Mesenchymal stem cell (in vitro differentiated cells and primary cell): ENCODE measurements around the gene SNX25.

Source experiments
- DNase-seq: peaks from one replicate; pipeline ENCODE4 v3.0.0-alpha.2; 2013
- H2AFZ ChIP-seq: one replicate; pipeline ENCODE4 v1.6.1; 2013; ENCODE audit warnings: low read depth, mild to moderate bottlenecking, control low read depth, inconsistent platforms, low read length, moderate library complexity
- H2AK5ac ChIP-seq: 2 replicates; pipeline ENCODE4 v1.6.1; 2013; ENCODE audit warnings: low read length, moderate library complexity, mild to moderate bottlenecking, inconsistent platforms; ENCODE audit not compliant: severe bottlenecking
- H2BK120ac ChIP-seq: one replicate; pipeline ENCODE4 v1.6.1; 2013; ENCODE audit warnings: low read depth, mild to moderate bottlenecking, inconsistent platforms, low read length, moderate library complexity
- H2BK12ac ChIP-seq, 2 experiments: one replicate each; pipeline ENCODE4 v1.6.1; 2013; ENCODE audit warnings: inconsistent platforms in 2 of 2, low read length in 2 of 2, mild to moderate bottlenecking in 2 of 2, moderate library complexity in 2 of 2, control low read depth in 1 of 2
- H2BK15ac ChIP-seq: one replicate; pipeline ENCODE4 v1.6.1; 2013; ENCODE audit warnings: mild to moderate bottlenecking, low read depth, inconsistent platforms; ENCODE audit not compliant: poor library complexity, severe bottlenecking
- H2BK5ac ChIP-seq: 2 replicates; pipeline ENCODE4 v1.6.1; 2013; ENCODE audit warnings: low read depth, mild to moderate bottlenecking, low read length, control low read depth, inconsistent platforms; ENCODE audit not compliant: poor library complexity, severe bottlenecking
- H3K14ac ChIP-seq, 2 experiments: one replicate each; pipeline ENCODE4 v1.6.1; 2013; ENCODE audit warnings: inconsistent platforms in 2 of 2, low read length in 2 of 2, control low read depth in 1 of 2, mild to moderate bottlenecking in 1 of 2, moderate library complexity in 1 of 2
- H3K18ac ChIP-seq, 2 experiments: one replicate each; pipeline ENCODE4 v1.6.1; 2013; ENCODE audit warnings: inconsistent platforms in 2 of 2, low read length in 2 of 2, control low read depth in 1 of 2, low read depth in 1 of 2, mild to moderate bottlenecking in 1 of 2
- H3K23ac ChIP-seq, 2 experiments: one replicate each; pipeline ENCODE4 v1.6.1; 2013; ENCODE audit warnings: inconsistent platforms in 2 of 2, low read length in 2 of 2, mild to moderate bottlenecking in 2 of 2, moderate library complexity in 2 of 2, control low read depth in 1 of 2
- H3K27ac ChIP-seq: 2 replicates; pipeline ENCODE4 v1.5.1; 2013; ENCODE audit warnings: mild to moderate bottlenecking, moderate library complexity, low read length, control low read depth, inconsistent platforms; ENCODE audit not compliant: poor library complexity, severe bottlenecking
- H3K27me3 ChIP-seq, 2 experiments: 2 replicates each; pipeline versions ENCODE4 v1.6.1 to v1.7.0; 2013; ENCODE audit warnings: low read length in 2 of 2, mild to moderate bottlenecking in 2 of 2, moderate library complexity in 2 of 2, control low read depth in 1 of 2, inconsistent platforms in 1 of 2; ENCODE audit not compliant: control insufficient read depth in 1 of 2, insufficient read depth in 1 of 2
- H3K36me3 ChIP-seq, 2 experiments: 2 replicates each; pipeline versions ENCODE4 v1.6.1 to v1.7.0; 2013; ENCODE audit warnings: low read length in 2 of 2, control low read depth in 1 of 2, inconsistent platforms in 1 of 2, low read depth in 1 of 2, mild to moderate bottlenecking in 1 of 2; ENCODE audit not compliant: insufficient read depth in 2 of 2, control insufficient read depth in 1 of 2
- H3K4ac ChIP-seq, 2 experiments: one replicate each; pipeline ENCODE4 v1.6.1; 2013; ENCODE audit warnings: inconsistent platforms in 2 of 2, low read length in 2 of 2, mild to moderate bottlenecking in 2 of 2, moderate library complexity in 2 of 2, control low read depth in 1 of 2, low read depth in 1 of 2
- H3K4me1 ChIP-seq: 2 replicates; pipeline ENCODE4 v1.6.1; 2013; ENCODE audit warnings: low read depth, low read length, control low read depth; ENCODE audit not compliant: control insufficient read depth, insufficient read depth
- H3K4me2 ChIP-seq: 2 replicates; pipeline ENCODE4 v1.6.1; 2013; ENCODE audit warnings: low read length, mild to moderate bottlenecking, inconsistent platforms; ENCODE audit not compliant: poor library complexity, severe bottlenecking
- H3K4me3 ChIP-seq, 2 experiments: 2 replicates each; pipeline versions ENCODE4 v1.5.1 to v1.7.0; 2013; ENCODE audit warnings: low read length in 2 of 2, mild to moderate bottlenecking in 2 of 2, control low read depth in 1 of 2, low read depth in 1 of 2; ENCODE audit not compliant: insufficient read depth in 1 of 2
- H3K79me1 ChIP-seq: replicated peaks from 2 replicates; pipeline ENCODE4 v1.6.1; 2013; ENCODE audit warnings: mild to moderate bottlenecking, control low read depth, low read length, inconsistent platforms; ENCODE audit not compliant: poor library complexity, severe bottlenecking
- H3K9ac ChIP-seq: 2 replicates; pipeline ENCODE4 v1.7.0; 2013; ENCODE audit warnings: mild to moderate bottlenecking, low read length, moderate library complexity
- H3K9me3 ChIP-seq: 2 replicates; pipeline ENCODE4 v1.7.0; 2013; ENCODE audit warnings: mild to moderate bottlenecking, low read length; ENCODE audit not compliant: control insufficient read depth
- H4K8ac ChIP-seq: one replicate; pipeline ENCODE4 v1.6.1; 2013; ENCODE audit warnings: inconsistent platforms, mild to moderate bottlenecking, low read length, moderate library complexity
- H4K91ac ChIP-seq: one replicate; pipeline ENCODE4 v1.6.1; 2013; ENCODE audit warnings: mild to moderate bottlenecking, low read length, inconsistent platforms
- WGBS: methylation state at CpG from one replicate; pipeline ENCODE4 v1.1.7; 2013; ENCODE audit warnings: mixed read lengths; 5-methylcytosine and 5-hydroxymethylcytosine counted together

SNX25 gene

GRCh38 chr4:185395956-185396723 lies 186.7 kb downstream of the SNX25 start:
- Histone ChIP-seq H3K27ac (peak overlapping the region; percentile 65), H3K36me3 (peaks cover 0 to 25% of the 10 kb centered on the region in 2 experiments), H3K4me1 (peaks cover 4% of the 10 kb centered on the region), H2BK5ac (peak overlapping the region; percentile 91), H3K79me1 (no peaks in the 10 kb centered on the region), H3K27me3 (no peaks in the 10 kb centered on the region), H2BK15ac (peak overlapping the region; percentile 63), H3K4me2 (peak overlapping the region; percentile 95), H4K91ac (peak overlapping the region; percentile 86), H3K9me3 (no peaks in the 10 kb centered on the region), H3K9ac (peak overlapping the region; percentile 94), H3K4ac (peak overlapping the region; percentile 54 to 57), H2BK120ac (peak overlapping the region; percentile 29), H2AFZ (peak overlapping the region; percentile 91), H2AK5ac (no peak overlapping the region), H3K14ac (peak overlapping the region in 1 of 2 experiments; percentile 56), H2BK12ac (peak overlapping the region; percentile 2 to 10), H4K8ac (peak overlapping the region; percentile 52), H3K23ac (peak overlapping the region in 1 of 2 experiments; percentile 59), H3K18ac (peak overlapping the region; percentile 75 to 81), H3K4me3 (peak overlapping the region; percentile 81 to 85)
- WGBS = under 1% methylated on average over 92 of the region's 98 CpGs
- peak; percentile 96 for DNase-seq

GRCh38 chr4:185396724-185397385 lies 187.5 kb downstream of the SNX25 start, which contains the start of gene ANKRD37:
TSS of gene ANKRD37 (plus strand) at chr4:185396841. CDS start at chr4:185396924, 83 bp downstream.
- Histone ChIP-seq H3K23ac (peak within 1 kb of the TSS in 1 of 2 experiments; percentile 59), H3K9me3 (no peaks in the 10 kb centered on the region), H2BK120ac (peak within 1 kb of the TSS; percentile 29), H3K4ac (peak within 1 kb of the TSS; percentile 54 to 57), H3K4me1 (peaks cover 4% of the 10 kb centered on the region), H4K91ac (peak within 1 kb of the TSS; percentile 86), H3K14ac (peak within 1 kb of the TSS in 1 of 2 experiments; percentile 56), H3K27ac (peak within 1 kb of the TSS; percentile 65), H2BK5ac (peak within 1 kb of the TSS; percentile 91), H3K9ac (peak within 1 kb of the TSS; percentile 94), H3K27me3 (no peaks in the 10 kb centered on the region), H3K79me1 (no peaks in the 10 kb centered on the region), H2BK15ac (peak within 1 kb of the TSS; percentile 63), H3K4me2 (peak within 1 kb of the TSS; percentile 95), H2BK12ac (peak within 1 kb of the TSS; percentile 2 to 10), H3K18ac (peak within 1 kb of the TSS; percentile 75 to 81), H2AK5ac (no peak within 1 kb of the TSS), H4K8ac (peak within 1 kb of the TSS; percentile 52), H2AFZ (peak within 1 kb of the TSS; percentile 91), H3K36me3 (peaks cover 2 to 32% of the 10 kb centered on the region in 2 experiments), H3K4me3 (peak within 1 kb of the TSS; percentile 81 to 85)
- 7% methylated on average over 37 of the region's 38 CpGs for WGBS
- peak; percentile 45 for DNase-seq

GRCh38 chr4:185398618-185399017 lies 189.2 kb downstream of the SNX25 start:
- no peak overlapping the region for H2BK12ac ChIP-seq
- no peak overlapping the region for H3K18ac ChIP-seq
- H3K23ac ChIP-seq = no peak overlapping the region
- H3K27me3 ChIP-seq = no peaks in the 10 kb centered on the region
- H2AK5ac ChIP-seq = no peak overlapping the region
- no peaks in the 10 kb centered on the region for H3K9me3 ChIP-seq
- H2BK120ac ChIP-seq = no peak overlapping the region
- no peak overlapping the region for H3K4me3 ChIP-seq
- H3K4me1 ChIP-seq = peaks cover 4% of the 10 kb centered on the region
- H2BK5ac ChIP-seq = no peak overlapping the region
- H3K14ac ChIP-seq = no peak overlapping the region
- WGBS = 100% methylated on average over 2 of the region's 2 CpGs
- peaks cover 3 to 49% of the 10 kb centered on the region in 2 experiments for H3K36me3 ChIP-seq
- H2AFZ ChIP-seq = no peak overlapping the region
- no peak overlapping the region for H2BK15ac ChIP-seq
- no peak overlapping the region for H4K91ac ChIP-seq
- H3K27ac ChIP-seq = no peak overlapping the region
- H3K9ac ChIP-seq = peak overlapping the region; percentile 71
- H3K4me2 ChIP-seq = no peak overlapping the region
- DNase-seq = no peak
- no peak overlapping the region for H4K8ac ChIP-seq
- H3K79me1 ChIP-seq = no peaks in the 10 kb centered on the region
- no peak overlapping the region for H3K4ac ChIP-seq

DNA sequence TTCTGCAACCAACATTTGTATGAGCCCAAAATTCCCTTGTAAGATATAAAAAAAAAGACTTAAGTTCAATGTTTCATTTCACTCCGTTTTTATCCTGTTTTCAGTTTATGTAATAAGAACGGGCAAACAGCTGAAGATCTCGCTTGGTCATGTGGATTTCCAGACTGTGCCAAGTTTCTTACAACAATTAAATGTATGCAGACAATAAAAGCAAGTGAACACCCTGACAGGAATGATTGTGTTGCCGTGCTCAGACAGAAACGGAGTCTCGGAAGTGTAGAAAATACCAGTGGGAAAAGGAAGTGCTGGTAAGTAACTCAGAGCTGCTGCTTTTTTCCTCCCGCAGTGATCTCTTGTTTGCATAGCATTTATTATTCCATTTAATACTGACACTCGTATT lies 190.1 kb downstream of the SNX25 start:
- no peak overlapping the region for H2AK5ac ChIP-seq
- no peak overlapping the region for H2BK15ac ChIP-seq
- no peak overlapping the region for H3K4me3 ChIP-seq
- no peak overlapping the region for H2BK120ac ChIP-seq
- no peak overlapping the region for H3K27ac ChIP-seq
- no peak overlapping the region for H3K23ac ChIP-seq
- no peak overlapping the region for H3K14ac ChIP-seq
- 95% methylated on average over 6 of the region's 8 CpGs for WGBS
- no peak overlapping the region for H3K4me2 ChIP-seq
- no peaks in the 10 kb centered on the region for H3K27me3 ChIP-seq
- peaks cover 4% of the 10 kb centered on the region for H3K4me1 ChIP-seq
- no peak overlapping the region for H2AFZ ChIP-seq
- no peak overlapping the region for H4K91ac ChIP-seq
- no peak overlapping the region for H3K18ac ChIP-seq
- peaks cover 6 to 57% of the 10 kb centered on the region in 2 experiments for H3K36me3 ChIP-seq
- no peak overlapping the region for H3K9ac ChIP-seq
- H4K8ac ChIP-seq = no peak overlapping the region
- no peaks in the 10 kb centered on the region for H3K79me1 ChIP-seq
- no peak overlapping the region for H2BK12ac ChIP-seq
- no peak overlapping the region for H3K4ac ChIP-seq
- no peaks in the 10 kb centered on the region for H3K9me3 ChIP-seq
- H2BK5ac ChIP-seq = no peak overlapping the region
- DNase-seq = no peak
